ENCODE measurements around the gene IL31.

DNA sequence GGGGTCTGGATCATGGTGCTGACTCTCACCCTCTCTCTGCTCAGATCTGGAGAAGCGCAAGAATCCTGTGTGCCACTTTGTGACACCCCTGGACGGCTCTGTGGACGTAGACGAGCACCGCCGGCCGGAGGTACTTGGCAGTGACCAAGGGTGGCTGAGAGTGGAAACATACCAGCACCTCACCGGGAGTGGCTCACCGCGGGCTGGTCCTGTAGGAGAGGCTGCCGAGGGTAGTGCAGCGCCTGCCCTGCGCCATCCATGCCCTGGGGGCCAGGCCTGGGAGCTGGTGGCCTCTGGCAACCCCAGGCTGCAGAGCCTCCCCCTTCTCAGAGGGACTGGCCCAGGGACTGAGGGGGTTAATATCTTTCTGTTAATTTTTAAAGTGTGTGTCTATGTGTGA lies 46.2 kb downstream of the IL31 start:
- TF ChIP-seq CTCF (IDR thresholded peaks at IDR 0.05; ENCODE audit: borderline replicate concordance, extremely low read depth, low read length, poor library complexity, severe bottlenecking) (no peak), EZH2 (IDR thresholded peaks at IDR 0.05; ENCODE audit: borderline replicate concordance, low read depth, low read length, severe bottlenecking) (no peak)
